IMR-90 (cell line): ENCODE measurements around the gene RHOH. TPM values are rescaled to one million over a fixed set of nuclear protein-coding genes. Genes with fewer than 3 reads are reported as not detected.

Experiments used
- ATAC-seq: fragments of 200-7000 bp; cut with Tn5 transposase; 2 replicates; pipeline ENCODE4 v1.9.1; 2020; ENCODE audit warnings: low read depth, mild to moderate bottlenecking, moderate library complexity
- BruUV-seq: library from RNA; stranded (reverse); fragments of 400-500 nt; replicated peaks from 2 replicates; lab custom pipeline; 2021; lab: Mats Ljungman, UMichigan
- CTCF ChIA-PET: fragments of 300-600 bp; formaldehyde crosslinking; extraction: SDS; loops from one replicate; lab custom pipeline; 2021; ENCODE audit warnings: antibody characterized with exemption; lab: Yijun Ruan, JAX
- POLR2A ChIA-PET: fragments of 300-600 bp; sonication (Branson Sonifier 250); formaldehyde crosslinking; loops from one replicate; lab custom pipeline; 2022; ENCODE audit warnings: antibody characterized with exemption; ENCODE audit not compliant: unreplicated experiment; lab: Charles Lee
- DNase-seq: peaks from one replicate; pipeline ENCODE4 v3.0.0; 2013
- H2AFZ ChIP-seq: replicated peaks from 2 replicates; pipeline ENCODE3; 2013; ENCODE audit warnings: low read length, mild to moderate bottlenecking; ENCODE audit not compliant: poor library complexity
- H2AK5ac ChIP-seq: 2 replicates; pipeline ENCODE4 v1.6.1; 2013; ENCODE audit warnings: low read depth, low read length, inconsistent platforms
- H2AK9ac ChIP-seq: replicated peaks from 2 replicates; pipeline ENCODE3; 2013; ENCODE audit warnings: mild to moderate bottlenecking, low read depth, low read length, moderate library complexity; ENCODE audit not compliant: poor library complexity
- H2BK120ac ChIP-seq: 2 replicates; pipeline ENCODE4 v1.6.1; 2013; ENCODE audit warnings: low read depth, low read length, inconsistent platforms
- H2BK15ac ChIP-seq: 3 replicates; pipeline ENCODE4 v1.6.1; 2013; ENCODE audit warnings: low read depth, low read length, inconsistent platforms
- H2BK20ac ChIP-seq: 2 replicates; pipeline ENCODE4 v1.6.1; 2013; ENCODE audit warnings: low read depth, mild to moderate bottlenecking, inconsistent platforms, low read length, moderate library complexity
- H2BK5ac ChIP-seq: 2 replicates; pipeline ENCODE4 v1.6.1; 2013; ENCODE audit warnings: mild to moderate bottlenecking, low read depth, low read length, inconsistent platforms; ENCODE audit not compliant: poor library complexity, severe bottlenecking
- H3K14ac ChIP-seq: replicated peaks from 2 replicates; pipeline ENCODE4 v1.6.1; 2013; ENCODE audit warnings: low read depth, low read length, inconsistent platforms
- H3K18ac ChIP-seq: 2 replicates; pipeline ENCODE4 v1.6.1; 2013; ENCODE audit warnings: low read depth, low read length, control low read depth
- H3K23ac ChIP-seq: 2 replicates; pipeline ENCODE4 v1.6.1; 2013; ENCODE audit warnings: low read depth, low read length, inconsistent platforms
- H3K27ac ChIP-seq: 2 replicates; pipeline ENCODE4 v1.5.1; 2013; ENCODE audit warnings: mild to moderate bottlenecking, control low read depth, low read length; ENCODE audit not compliant: insufficient read depth
- H3K27me3 ChIP-seq: 2 replicates; pipeline ENCODE4 v1.6.1; 2013; ENCODE audit warnings: low read length; ENCODE audit not compliant: control insufficient read depth, insufficient read depth
- H3K36me3 ChIP-seq: 2 replicates; pipeline ENCODE4 v1.6.1; 2013; ENCODE audit warnings: low read length, mixed read lengths; ENCODE audit not compliant: control insufficient read depth, insufficient read depth
- H3K4ac ChIP-seq: 2 replicates; pipeline ENCODE4 v1.6.1; 2013; ENCODE audit warnings: low read depth, low read length, inconsistent platforms
- H3K4me1 ChIP-seq: 2 replicates; pipeline ENCODE4 v1.6.1; 2013; ENCODE audit warnings: low read length, mixed read lengths; ENCODE audit not compliant: control insufficient read depth, insufficient read depth
- H3K4me2 ChIP-seq: 2 replicates; pipeline ENCODE4 v1.6.1; 2013; ENCODE audit warnings: low read depth, mild to moderate bottlenecking, control low read depth, low read length, moderate library complexity
- H3K4me3 ChIP-seq: 2 replicates; pipeline ENCODE4 v1.5.1; 2013; ENCODE audit warnings: low read depth, mild to moderate bottlenecking, control low read depth, low read length, moderate library complexity; ENCODE audit not compliant: insufficient read depth
- H3K56ac ChIP-seq: 2 replicates; pipeline ENCODE4 v1.6.1; 2013; ENCODE audit warnings: low read length, inconsistent platforms; ENCODE audit not compliant: insufficient read depth; ENCODE audit errors: extremely low read depth
- H3K79me1 ChIP-seq, 2 experiments: 2 replicates each; pipeline ENCODE4 v1.6.1; 2013; ENCODE audit warnings: low read length in 2 of 2, inconsistent platforms in 1 of 2, low read depth in 1 of 2
- H3K9ac ChIP-seq: 2 replicates; pipeline ENCODE4 v1.6.1; 2013; ENCODE audit warnings: low read depth, low read length, control low read depth
- H3K9me1 ChIP-seq: 2 replicates; pipeline ENCODE4 v1.6.1; 2013; ENCODE audit warnings: low read length, inconsistent platforms; ENCODE audit not compliant: insufficient read depth
- H3K9me3 ChIP-seq: 2 replicates; pipeline ENCODE4 v1.6.1; 2013; ENCODE audit warnings: low read length; ENCODE audit not compliant: control insufficient read depth, insufficient read depth
- H4K20me1 ChIP-seq: 2 replicates; pipeline ENCODE4 v1.6.1; 2013; ENCODE audit warnings: low read length, inconsistent platforms; ENCODE audit not compliant: insufficient read depth
- H4K5ac ChIP-seq: 2 replicates; pipeline ENCODE4 v1.6.1; 2013; ENCODE audit warnings: mild to moderate bottlenecking, low read depth, low read length, control low read depth
- H4K8ac ChIP-seq, 2 experiments: 2 replicates each; pipeline ENCODE4 v1.6.1; 2013; ENCODE audit warnings: low read depth in 2 of 2, low read length in 2 of 2, control low read depth in 1 of 2, inconsistent platforms in 1 of 2
- H4K91ac ChIP-seq: 2 replicates; pipeline ENCODE4 v1.6.1; 2013; ENCODE audit warnings: low read depth, low read length, inconsistent platforms; ENCODE audit not compliant: insufficient read depth
- CEBPB ChIP-seq: IDR thresholded peaks from 2 replicates; pipeline ENCODE4 v1.6.1; 2012; ENCODE audit warnings: low read depth, low read length, improper control_type of control experiment
- CTCF ChIP-seq: conservative IDR thresholded peaks from 2 replicates; pipeline ENCODE4 v1.5.1; 2012; ENCODE audit warnings: mild to moderate bottlenecking, low read depth, low read length, improper control_type of control experiment
- NFE2L2 ChIP-seq: fragments of 150-350 bp; IDR thresholded peaks from 2 replicates; pipeline ENCODE4 v1.6.1; 2016; ENCODE audit warnings: low read depth, mild to moderate bottlenecking, low read length
- SMC3 ChIP-seq: fragments of 150-350 bp; IDR thresholded peaks from 2 replicates; pipeline ENCODE4 v1.6.1; 2016; ENCODE audit warnings: low read depth, mild to moderate bottlenecking, antibody characterized with exemption, low read length, moderate library complexity
- WGBS, 2 experiments: methylation state at CpG; one replicate each; pipeline versions ENCODE4 v1.1.5 to v1.1.7; 2013; ENCODE audit warnings: missing lambda C conversion rate in 2 of 2; ENCODE audit not compliant: insufficient read length in 1 of 2; ENCODE audit errors: extremely low coverage in 2 of 2; 5-methylcytosine and 5-hydroxymethylcytosine counted together
- dilution Hi-C: fragments of 300-500 bp; cut with HindIII; formaldehyde crosslinking; loops from one replicate; pipeline ENCODE4 v1.14.3; 2018; ENCODE audit warnings: low sequenced_read_pairs; ENCODE audit not compliant: unreplicated experiment
- in situ Hi-C: fragments of 300-500 bp; cut with MboI; formaldehyde crosslinking; loops from 3 replicates; pipeline ENCODE4 v1.14.3; 2019; ENCODE audit warnings: low sequenced_read_pairs, inconsistent platforms, mixed read lengths
- intact Hi-C: fragments of 100-400 bp; cut with micrococcal nuclease; formaldehyde crosslinking; loops from 2 replicates; pipeline ENCODE4 v1.10.0; 2022
- polyA plus RNA-seq, 3 experiments: library from polyadenylated mRNA; depleted of rRNA; stranded (reverse); fragments of >200 nt; gene quantifications; 2 replicates each; pipeline ENCODE4 v1.2.3, GENCODE V29; 2012; ENCODE audit warnings: low replicate concordance in 1 of 3
- total RNA-seq: library from RNA; depleted of rRNA; stranded (reverse); fragments of >200 nt; gene quantifications from 2 replicates; pipeline ENCODE4 v1.2.3, GENCODE V29; 2012

Gene RHOH
- total and polyA plus RNA-seq, 2 of the 4 experiments (the other 2 are of a cell fraction): not detected

DNA sequence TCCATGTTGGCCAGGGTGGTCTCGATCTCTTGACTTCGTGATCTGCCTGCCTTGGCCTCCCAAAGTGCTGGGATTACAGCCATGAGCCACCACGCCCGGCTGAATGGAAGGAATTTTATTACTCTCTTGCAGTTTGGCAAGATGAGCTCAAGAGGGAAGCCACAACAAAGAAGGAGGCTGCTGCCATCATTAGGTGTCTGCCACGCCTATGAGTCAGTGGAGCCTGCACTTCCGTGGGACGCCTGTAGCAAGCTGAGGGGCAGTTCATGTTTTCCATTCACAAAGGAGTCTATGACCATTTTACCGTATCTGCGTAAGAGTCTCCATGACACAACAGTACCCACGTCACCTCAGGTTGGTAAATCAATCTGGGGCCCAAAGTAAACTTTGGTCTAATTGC, 87.1 kb downstream of the RHOH start:
- no peak overlapping the region for H3K4me3 ChIP-seq
- CTCF ChIA-PET: no interaction called here
- H2BK5ac ChIP-seq: no peak overlapping the region
- H3K27ac ChIP-seq: no peak overlapping the region
- DNase-seq (no peak), ATAC-seq (no peak)
- dilution Hi-C loops: no loop called here
- no peak for TF ChIP-seq CEBPB
- no peak for TF ChIP-seq SMC3
- TF ChIP-seq NFE2L2: no peak
- TF ChIP-seq CTCF: no peak
- no peak overlapping the region for H3K18ac ChIP-seq
- BruUV-seq: no TSS peak
- H3K14ac ChIP-seq: no peak overlapping the region
- no peak overlapping the region for H3K4ac ChIP-seq
- H3K9me3 ChIP-seq: no peaks in the 10 kb centered on the region
- POLR2A ChIA-PET: no interaction called here
- H3K4me2 ChIP-seq: no peak overlapping the region
- no peak overlapping the region for H3K56ac ChIP-seq
- peaks cover 3% of the 10 kb centered on the region for H3K27me3 ChIP-seq
- no peak overlapping the region for H3K23ac ChIP-seq
- H2AK5ac ChIP-seq: no peak overlapping the region
- intact Hi-C loops: no loop called here
- H3K9ac ChIP-seq: no peak overlapping the region
- no peaks in the 10 kb centered on the region for H3K36me3 ChIP-seq
- no peak overlapping the region for H2BK120ac ChIP-seq
- H4K91ac ChIP-seq: no peak overlapping the region
- 63% methylated on average over 5 of the region's 10 CpGs; no CpG with 5 or more reads in 1 of the 2 experiments for WGBS, 2 experiments
- H3K79me1 ChIP-seq: no peaks in the 10 kb centered on the region
- no peaks in the 10 kb centered on the region for H3K9me1 ChIP-seq
- H4K5ac ChIP-seq: no peak overlapping the region
- H4K8ac ChIP-seq: no peak overlapping the region
- in situ Hi-C loops: no loop called here
- no peaks in the 10 kb centered on the region for H4K20me1 ChIP-seq
- H2AFZ ChIP-seq: no peak overlapping the region
- no peak overlapping the region for H2BK20ac ChIP-seq
- H2AK9ac ChIP-seq: no peak overlapping the region
- no peaks in the 10 kb centered on the region for H3K4me1 ChIP-seq
- no peak overlapping the region for H2BK15ac ChIP-seq
